Lung (tissue), 12 donors: Measurements from ENCODE around the gene HOXB1. TPM values are rescaled to one million over a fixed set of nuclear protein-coding genes. Genes with fewer than 3 reads are reported as not detected.

Source experiments
- ATAC-seq: fragments of 200-7000 bp; cut with Tn5 transposase; one replicate; pipeline ENCODE4 v1.9.1; 2020; ENCODE audit warnings: moderate number of reproducible peaks; ENCODE audit not compliant: insufficient read depth, low FRiP score
- DNase-seq, 3 donors: peaks; one replicate each; pipeline ENCODE4 v3.0.0-alpha.2; 2013 to 2017
- H3K27ac ChIP-seq, 2 donors: one replicate each; pipeline ENCODE4 v1.5.1; 2013; ENCODE audit warnings: mild to moderate bottlenecking in 2 of 2, moderate library complexity in 2 of 2, control low read depth in 1 of 2, inconsistent platforms in 1 of 2, low read depth in 1 of 2, low read length in 1 of 2
- H3K27me3 ChIP-seq, 3 donors: one replicate each; pipeline ENCODE4 v1.5.1; 2013; ENCODE audit warnings: low read length in 2 of 3; ENCODE audit not compliant: control insufficient read depth in 3 of 3, insufficient read depth in 3 of 3
- H3K36me3 ChIP-seq, 4 donors: one replicate each; pipeline ENCODE4 v1.5.1; 2013; ENCODE audit warnings: low read length in 4 of 4, mild to moderate bottlenecking in 1 of 4, moderate library complexity in 1 of 4; ENCODE audit not compliant: control insufficient read depth in 4 of 4, insufficient read depth in 4 of 4
- H3K4me1 ChIP-seq, 5 donors: one replicate each; pipeline ENCODE4 v1.5.1; 2013; ENCODE audit warnings: low read length in 5 of 5, mild to moderate bottlenecking in 2 of 5, moderate library complexity in 1 of 5; ENCODE audit not compliant: control insufficient read depth in 5 of 5, insufficient read depth in 5 of 5
- H3K4me3 ChIP-seq: one replicate; pipeline ENCODE4 v1.5.1; 2013; ENCODE audit warnings: mild to moderate bottlenecking, control low read depth, moderate library complexity
- H3K9ac ChIP-seq, 2 donors: one replicate each; pipeline ENCODE4 v1.5.1; 2013; ENCODE audit warnings: low read length in 2 of 2, control low read depth in 1 of 2; ENCODE audit not compliant: insufficient read depth in 1 of 2
- H3K9me3 ChIP-seq, 4 donors: one replicate each; pipeline ENCODE4 v1.5.1; 2013; ENCODE audit warnings: low read length in 3 of 4, mild to moderate bottlenecking in 1 of 4, moderate library complexity in 1 of 4; ENCODE audit not compliant: control insufficient read depth in 4 of 4, insufficient read depth in 3 of 4
- WGBS, 2 donors: extraction: QIAGEN DNeasy Blood & Tissue Kit; methylation state at CpG; one replicate each; pipeline ENCODE4 v1.1.7; 2013; 5-methylcytosine and 5-hydroxymethylcytosine counted together
- polyA plus RNA-seq, 2 donors: library from polyadenylated mRNA; stranded (reverse); fragments of 200-250 nt; gene quantifications; one replicate each; pipeline ENCODE4 v1.2.1, GENCODE V29; 2013
- total RNA-seq, 2 donors: library from RNA; depleted of rRNA in 1 of 2; stranded (reverse); fragments of >200 nt in 1 of 2; gene quantifications; one replicate each; pipeline ENCODE4 v1.2.1, GENCODE V29; 2014 to 2021
- TF ChIP-seq, protein P1 (sequence below): IDR thresholded peaks from 2 replicates; pipeline ENCODE4 v1.5.1; 2012; ENCODE audit warnings: mild to moderate bottlenecking; ENCODE audit errors: control extremely low read depth, extremely low read depth
- donor health status: control.
- donor health status: control.
- donor health status: Bipolar disorder and iron deficiency.
- donor health status: healthy.
- donor health status: DM: yes; HTN: yes; CAD: no.

Gene HOXB1
- total and polyA plus RNA-seq, 4 donors: not detected

GRCh38 chr17:48527547-48527932 lies 3.3 kb downstream of the HOXB1 start:
- ATAC-seq (no peak), DNase-seq (peak; percentile 80 to 91 (median 87))
- no peak overlapping the region for H3K27ac ChIP-seq
- no peaks in the 10 kb centered on the region for H3K36me3 ChIP-seq
- no peaks in the 10 kb centered on the region for H3K9me3 ChIP-seq
- H3K27me3 ChIP-seq: peaks cover 0 to 70% (median 3%) of the 10 kb centered on the region in 3 donors
- H3K4me1 ChIP-seq: peaks cover 0 to 37% (median 11%) of the 10 kb centered on the region in 5 donors
- H3K9ac ChIP-seq: no peak overlapping the region
- TF ChIP-seq, protein P1, sequence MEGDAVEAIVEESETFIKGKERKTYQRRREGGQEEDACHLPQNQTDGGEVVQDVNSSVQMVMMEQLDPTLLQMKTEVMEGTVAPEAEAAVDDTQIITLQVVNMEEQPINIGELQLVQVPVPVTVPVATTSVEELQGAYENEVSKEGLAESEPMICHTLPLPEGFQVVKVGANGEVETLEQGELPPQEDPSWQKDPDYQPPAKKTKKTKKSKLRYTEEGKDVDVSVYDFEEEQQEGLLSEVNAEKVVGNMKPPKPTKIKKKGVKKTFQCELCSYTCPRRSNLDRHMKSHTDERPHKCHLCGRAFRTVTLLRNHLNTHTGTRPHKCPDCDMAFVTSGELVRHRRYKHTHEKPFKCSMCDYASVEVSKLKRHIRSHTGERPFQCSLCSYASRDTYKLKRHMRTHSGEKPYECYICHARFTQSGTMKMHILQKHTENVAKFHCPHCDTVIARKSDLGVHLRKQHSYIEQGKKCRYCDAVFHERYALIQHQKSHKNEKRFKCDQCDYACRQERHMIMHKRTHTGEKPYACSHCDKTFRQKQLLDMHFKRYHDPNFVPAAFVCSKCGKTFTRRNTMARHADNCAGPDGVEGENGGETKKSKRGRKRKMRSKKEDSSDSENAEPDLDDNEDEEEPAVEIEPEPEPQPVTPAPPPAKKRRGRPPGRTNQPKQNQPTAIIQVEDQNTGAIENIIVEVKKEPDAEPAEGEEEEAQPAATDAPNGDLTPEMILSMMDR: no peak
- 41 to 50% methylated on average over 14 of the region's 14 CpGs for WGBS, 2 donors
- H3K4me3 ChIP-seq: no peak overlapping the region

DNA sequence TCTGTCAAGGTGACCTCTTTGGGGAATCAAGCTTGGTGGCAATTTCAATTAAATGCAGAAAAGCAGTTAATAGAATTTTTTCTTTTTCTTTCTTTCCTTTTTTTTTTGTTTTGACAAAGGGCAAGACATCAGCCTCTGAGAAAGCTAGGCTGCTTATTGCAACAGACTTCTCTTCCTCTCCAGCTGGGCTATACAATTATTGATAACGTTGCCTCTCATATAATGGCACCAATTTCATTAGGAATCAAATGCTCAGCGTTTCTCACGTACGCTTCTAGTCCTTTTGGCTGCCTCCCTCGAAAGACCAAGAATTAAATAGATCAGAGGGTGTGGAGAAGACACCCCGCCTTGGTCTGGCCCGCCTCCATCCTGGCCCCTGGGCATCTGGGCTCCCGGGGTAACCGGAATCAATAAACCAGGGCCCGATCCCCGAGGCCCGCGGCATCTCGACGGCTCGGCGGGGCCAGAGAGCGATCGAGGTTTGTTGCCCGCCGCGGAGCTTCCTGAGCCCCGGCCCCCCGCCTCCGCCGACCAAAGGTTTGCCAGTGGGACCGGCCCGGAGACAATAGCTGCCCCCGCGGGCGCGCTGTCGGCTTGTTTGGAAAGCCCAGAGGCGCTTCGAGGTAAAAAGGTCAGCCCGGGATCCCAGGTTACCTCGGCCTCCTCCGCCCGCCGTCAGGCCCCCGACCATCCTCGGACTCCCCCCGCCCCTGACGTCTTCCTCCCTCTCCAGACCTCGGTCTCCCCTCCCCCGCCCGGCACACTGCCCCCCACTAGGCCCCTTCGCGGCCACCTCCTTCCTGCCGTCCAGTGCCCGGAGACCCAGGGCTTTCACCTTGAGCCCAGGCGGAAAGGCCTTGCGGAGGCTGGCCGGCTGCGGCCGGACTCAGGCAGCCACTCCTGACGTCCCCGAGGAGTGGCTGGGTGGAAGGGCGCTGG lies 3.9 kb downstream of the HOXB1 start:
- no peak for ATAC-seq
- peak; percentile 45 to 65 (median 55) for DNase-seq
- no peak overlapping the region for H3K4me3 ChIP-seq
- TF ChIP-seq, protein P1: no peak
- H3K4me1 ChIP-seq: peaks cover 0 to 43% (median 18%) of the 10 kb centered on the region in 5 donors
- no peaks in the 10 kb centered on the region for H3K36me3 ChIP-seq
- H3K9me3 ChIP-seq: no peaks in the 10 kb centered on the region
- peaks cover 0 to 66% (median 3%) of the 10 kb centered on the region in 3 donors for H3K27me3 ChIP-seq
- no peak overlapping the region for H3K27ac ChIP-seq
- WGBS, 2 donors: 15 to 19% methylated on average over 57 to 59 of the region's 59 CpGs
- peak overlapping the region in 1 of 2 donors; percentile 75 for H3K9ac ChIP-seq

- Histone ChIP-seq H3K9ac (no peak overlapping the region), H3K27ac (no peak overlapping the region), H3K9me3 (no peaks in the 10 kb centered on the region), H3K36me3 (no peaks in the 10 kb centered on the region), H3K4me3 (no peak overlapping the region), H3K4me1 (peaks cover 0 to 38% (median 13%) of the 10 kb centered on the region in 5 donors), H3K27me3 (peaks cover 2 to 55% (median 3%) of the 10 kb centered on the region in 3 donors)
- peak in 1 of 3 donors; percentile 45 for DNase-seq
- TF ChIP-seq, protein P1: no peak
- no peak for ATAC-seq
- WGBS, 2 donors: 63 to 81% methylated on average over 6 of the region's 6 CpGs
These were observed 7.8 kb downstream of the HOXB1 start for GRCh38 chr17:48523010-48523409.
